B cell (primary cell): ENCODE measurements around the gene CA5A. TPM values are rescaled to one million over a fixed set of nuclear protein-coding genes. Genes with fewer than 3 reads are reported as not detected.
"Not testable (repeated sequence)": the region's sequence is repeated elsewhere in the genome, so short reads cannot be mapped to it uniquely, and the experiment has no call there.

Experiments
- ATAC-seq: fragments of 200-7000 bp; cut with Tn5 transposase; one replicate; pipeline ENCODE4 v1.10.0; 2021; ENCODE audit warnings: low read depth, mild to moderate bottlenecking, moderate number of reproducible peaks, moderate library complexity
- CTCF ChIA-PET: fragments of 350-600 bp; sonication (Branson Sonifier 250); formaldehyde crosslinking; loops from one replicate; lab custom pipeline; 2021; ENCODE audit warnings: antibody characterized with exemption, inconsistent platforms; lab: Charles Lee
- POLR2A ChIA-PET: fragments of 350-600 bp; sonication (Branson Sonifier 250); formaldehyde crosslinking; loops from one replicate; lab custom pipeline; 2021; ENCODE audit warnings: antibody characterized with exemption; lab: Charles Lee
- DNase-seq: peaks from one replicate; pipeline ENCODE4 v3.0.0; 2013
- H2AFZ ChIP-seq: 2 replicates; pipeline ENCODE4 v1.6.1; 2012; ENCODE audit warnings: mild to moderate bottlenecking, low read depth, low read length; ENCODE audit not compliant: insufficient read depth, poor library complexity, severe bottlenecking
- H3K27ac ChIP-seq, 2 donors: 1 replicate in 1 of 2; 2 replicates in 1 of 2; pipeline ENCODE4 v1.5.1; 2012 to 2013; ENCODE audit warnings: low read length in 2 of 2, mild to moderate bottlenecking in 2 of 2, moderate library complexity in 1 of 2
- H3K27me3 ChIP-seq, 4 experiments: fragments of 200-600 bp in 1 of 4; sonication (generic) in 1 of 4; replicated peaks in 1 of 4; 1 replicate in 2 of 4; 2 replicates in 2 of 4; pipeline versions ENCODE4 v1.6.1 to v1.7.0; 2013 to 2016; ENCODE audit warnings: low read length in 3 of 4, mild to moderate bottlenecking in 2 of 4, mixed read lengths in 1 of 4, moderate library complexity in 1 of 4; ENCODE audit not compliant: insufficient read depth in 4 of 4, control insufficient read depth in 3 of 4; ENCODE audit errors: control extremely low read depth in 1 of 4
- H3K36me3 ChIP-seq, 2 experiments: replicated peaks in 1 of 2; 1 replicate in 1 of 2; 2 replicates in 1 of 2; pipeline versions ENCODE4 v1.6.1 to v1.7.1; 2013; ENCODE audit warnings: low read length in 1 of 2; ENCODE audit not compliant: insufficient read depth in 2 of 2, control insufficient read depth in 1 of 2; ENCODE audit errors: control extremely low read depth in 1 of 2, extremely low read depth in 1 of 2
- H3K4me1 ChIP-seq, 2 donors: fragments of 200-600 bp in 1 of 2; sonication (generic) in 1 of 2; 1 replicate in 1 of 2; 2 replicates in 1 of 2; pipeline versions ENCODE4 v1.5.1 to v1.6.1; 2013 to 2017; ENCODE audit warnings: low read length in 2 of 2; ENCODE audit not compliant: control insufficient read depth in 2 of 2, insufficient read depth in 2 of 2
- H3K4me2 ChIP-seq: replicated peaks from 2 replicates; pipeline ENCODE3; 2012; ENCODE audit warnings: mild to moderate bottlenecking, low read depth, low read length; ENCODE audit not compliant: poor library complexity, severe bottlenecking
- H3K4me3 ChIP-seq, 5 experiments: fragments of 200-600 bp in 1 of 5; sonication (generic) in 1 of 5; 1 replicate in 3 of 5; 2 replicates in 2 of 5; pipeline versions ENCODE4 v1.5.1 to v1.7.0; 2011 to 2016; ENCODE audit warnings: low read length in 4 of 5, mild to moderate bottlenecking in 4 of 5, low read depth in 2 of 5, control low read depth in 1 of 5, moderate library complexity in 1 of 5; ENCODE audit not compliant: insufficient read depth in 1 of 5; ENCODE audit errors: control extremely low read depth in 1 of 5, extremely low read depth in 1 of 5
- H3K79me2 ChIP-seq: fragments of 200-600 bp; sonication (generic); one replicate; pipeline ENCODE4 v1.6.0; 2016; ENCODE audit warnings: low read length; ENCODE audit not compliant: control insufficient read depth, insufficient read depth
- H3K9ac ChIP-seq: fragments of 200-600 bp; sonication (generic); 2 replicates; pipeline ENCODE4 v1.6.1; 2017; ENCODE audit warnings: mild to moderate bottlenecking, low read length, moderate library complexity
- H3K9me3 ChIP-seq, 3 donors: one replicate each; pipeline versions ENCODE4 v1.6.1 to v1.7.1; 2013; ENCODE audit warnings: low read length in 2 of 3; ENCODE audit not compliant: control insufficient read depth in 2 of 3, insufficient read depth in 1 of 3; ENCODE audit errors: control extremely low read depth in 1 of 3
- H4K20me1 ChIP-seq: 2 replicates; pipeline ENCODE4 v1.6.0; 2012; ENCODE audit warnings: mild to moderate bottlenecking, low read length; ENCODE audit not compliant: insufficient read depth, control insufficient read depth, poor library complexity, severe bottlenecking
- H3K27ac Mint-ChIP-seq: one replicate; pipeline ENCODE4 v1.8.0; 2021; ENCODE audit warnings: mixed read lengths
- H3K27me3 Mint-ChIP-seq: one replicate; pipeline ENCODE4 v1.8.0; 2021; ENCODE audit warnings: mixed read lengths
- H3K4me1 Mint-ChIP-seq: one replicate; pipeline ENCODE4 v1.8.0; 2021; ENCODE audit warnings: mixed read lengths
- H3K4me3 Mint-ChIP-seq: one replicate; pipeline ENCODE4 v1.8.0; 2021; ENCODE audit warnings: mixed read lengths
- H3K9me3 Mint-ChIP-seq: one replicate; pipeline ENCODE4 v1.8.0; 2022; ENCODE audit warnings: mixed read lengths; ENCODE audit not compliant: insufficient read depth
- EZH2 ChIP-seq: IDR thresholded peaks from 2 replicates; pipeline ENCODE4 v1.6.1; 2012; ENCODE audit warnings: borderline replicate concordance, low read depth, mild to moderate bottlenecking, moderate library complexity, low read length; ENCODE audit not compliant: insufficient read depth, poor library complexity, severe bottlenecking
- WGBS: methylation state at CpG from one replicate; pipeline ENCODE4 v1.1.5; 2013; ENCODE audit warnings: missing lambda C conversion rate; ENCODE audit not compliant: insufficient coverage; 5-methylcytosine and 5-hydroxymethylcytosine counted together
- intact Hi-C: fragments of 100-400 bp; cut with micrococcal nuclease; formaldehyde crosslinking; loops from one replicate; pipeline ENCODE4 v1.10.0; 2022
- polyA plus RNA-seq: library from polyadenylated mRNA; depleted of rRNA; stranded (reverse); fragments of >200 nt; gene quantifications from 2 replicates; pipeline ENCODE4 v1.2.3, GENCODE V29; 2012
- total RNA-seq, 2 donors: library from RNA; stranded (reverse); fragments of 120-200 nt in 1 of 2; gene quantifications; 1 replicate in 1 of 2; 2 replicates in 1 of 2; pipeline versions ENCODE4 v1.2.3 to v1.2.4, GENCODE V29; 2013 to 2022
- TF ChIP-seq, protein P1 (sequence below): fragments of 200-600 bp; IDR thresholded peaks from one replicate; pipeline ENCODE4 v1.8.0; 2022; ENCODE audit warnings: antibody characterized with exemption, mild to moderate bottlenecking

CA5A gene
- total and polyA plus RNA-seq, 2 donors (not counting 1 experiment from before 2014, with no cell fraction given): 0.27 TPM; not detected in 1

- DNase-seq: no peak
- no peak overlapping the region for H2AFZ ChIP-seq
- Mint-ChIP-seq H3K4me3 (peak overlapping the region; percentile 12), H3K9me3 (no peaks in the 10 kb centered on the region), H3K4me1 (peaks cover 31% of the 10 kb centered on the region), H3K27ac (peak overlapping the region; percentile 43), H3K27me3 (no peaks in the 10 kb centered on the region)
- no peak overlapping the region for H3K9ac ChIP-seq
- H3K9me3 ChIP-seq: no peaks in the 10 kb centered on the region
- H3K4me1 ChIP-seq: no peaks in the 10 kb centered on the region
- H4K20me1 ChIP-seq: peaks cover 10% of the 10 kb centered on the region
- WGBS: 98% methylated on average over 26 of the region's 28 CpGs
- H3K36me3 ChIP-seq: peaks cover 2 to 45% of the 10 kb centered on the region in 2 experiments
- no peak for TF ChIP-seq EZH2
- TF ChIP-seq, protein P1, sequence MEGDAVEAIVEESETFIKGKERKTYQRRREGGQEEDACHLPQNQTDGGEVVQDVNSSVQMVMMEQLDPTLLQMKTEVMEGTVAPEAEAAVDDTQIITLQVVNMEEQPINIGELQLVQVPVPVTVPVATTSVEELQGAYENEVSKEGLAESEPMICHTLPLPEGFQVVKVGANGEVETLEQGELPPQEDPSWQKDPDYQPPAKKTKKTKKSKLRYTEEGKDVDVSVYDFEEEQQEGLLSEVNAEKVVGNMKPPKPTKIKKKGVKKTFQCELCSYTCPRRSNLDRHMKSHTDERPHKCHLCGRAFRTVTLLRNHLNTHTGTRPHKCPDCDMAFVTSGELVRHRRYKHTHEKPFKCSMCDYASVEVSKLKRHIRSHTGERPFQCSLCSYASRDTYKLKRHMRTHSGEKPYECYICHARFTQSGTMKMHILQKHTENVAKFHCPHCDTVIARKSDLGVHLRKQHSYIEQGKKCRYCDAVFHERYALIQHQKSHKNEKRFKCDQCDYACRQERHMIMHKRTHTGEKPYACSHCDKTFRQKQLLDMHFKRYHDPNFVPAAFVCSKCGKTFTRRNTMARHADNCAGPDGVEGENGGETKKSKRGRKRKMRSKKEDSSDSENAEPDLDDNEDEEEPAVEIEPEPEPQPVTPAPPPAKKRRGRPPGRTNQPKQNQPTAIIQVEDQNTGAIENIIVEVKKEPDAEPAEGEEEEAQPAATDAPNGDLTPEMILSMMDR: no peak
- H3K4me2 ChIP-seq: no peak overlapping the region
- intact Hi-C loops: no loop called here
- POLR2A ChIA-PET: interaction anchor here (0.5 kb wide), 1 partner anchor 44 kb away, joined by 3 read pairs; no protein-coding TSS in a partner anchor
- CTCF ChIA-PET: interaction anchor here (1.5 to 1.7 kb wide), 2 partner anchors 29 to 453 kb away, joined by 5 to 15 read pairs; no protein-coding TSS in a partner anchor
- H3K4me3 ChIP-seq: no peak overlapping the region
- no peak for ATAC-seq
- no peak overlapping the region for H3K27ac ChIP-seq
- H3K79me2 ChIP-seq: peaks cover 3% of the 10 kb centered on the region
- H3K27me3 ChIP-seq: no peaks in the 10 kb centered on the region
Observed at GRCh38 chr16:87984632-87985267, 48.4 kb upstream of the CA5A start.

GRCh38 chr16:87984180-87984579 is 47.9 kb upstream of the CA5A start:
- Mint-ChIP-seq H3K4me1 (peaks cover 31% of the 10 kb centered on the region), H3K27ac (peak overlapping the region; percentile 54)
- intact Hi-C loops, ATAC-seq, H3K27me3 Mint-ChIP-seq, H3K4me1 ChIP-seq, H3K4me2 ChIP-seq, H3K4me3 Mint-ChIP-seq, H3K4me3 ChIP-seq, H3K79me2 ChIP-seq, H3K9ac ChIP-seq, H3K27ac ChIP-seq, DNase-seq, H2AFZ ChIP-seq, H3K27me3 ChIP-seq, H3K9me3 ChIP-seq, H3K9me3 Mint-ChIP-seq: not testable (repeated sequence)
- 95% methylated on average over 6 of the region's 15 CpGs for WGBS
- CTCF ChIA-PET: interaction anchor here (1.1 to 1.5 kb wide), 2 partner anchors 58 to 454 kb away, joined by 3 to 15 read pairs; no protein-coding TSS in a partner anchor
- peaks cover 2 to 46% of the 10 kb centered on the region in 2 experiments for H3K36me3 ChIP-seq
- POLR2A ChIA-PET: interaction anchor here (0.5 kb wide), 1 partner anchor 45 kb away, joined by 3 read pairs; no protein-coding TSS in a partner anchor
- H4K20me1 ChIP-seq: peaks cover 15% of the 10 kb centered on the region

GRCh38 chr16:87983737-87984097 is 47.4 kb upstream of the CA5A start:
- DNase-seq, POLR2A ChIA-PET, H3K4me3 ChIP-seq, H3K9ac ChIP-seq, H3K4me2 ChIP-seq, H3K27me3 Mint-ChIP-seq, H2AFZ ChIP-seq, H3K9me3 Mint-ChIP-seq, H3K4me1 ChIP-seq, H3K9me3 ChIP-seq, H3K27me3 ChIP-seq, H3K27ac ChIP-seq: not testable (repeated sequence)
- H3K27ac Mint-ChIP-seq: peak overlapping the region; percentile 54
- Histone ChIP-seq H4K20me1 (peaks cover 20% of the 10 kb centered on the region), H3K79me2 (peaks cover 11% of the 10 kb centered on the region), H3K36me3 (peaks cover 2 to 49% of the 10 kb centered on the region in 2 experiments)
- H3K4me3 Mint-ChIP-seq: peak overlapping the region; percentile 33
- CTCF ChIA-PET: interaction anchor here (1.1 to 1.5 kb wide), 2 partner anchors 58 to 454 kb away, joined by 3 to 15 read pairs; no protein-coding TSS in a partner anchor
- intact Hi-C loops: loop anchor here (1.0 kb wide), 1 partner anchor 27 kb away; no protein-coding TSS in a partner anchor
- ATAC-seq: peak; percentile 55
- H3K4me1 Mint-ChIP-seq: peaks cover 31% of the 10 kb centered on the region
- no CpG with 5 or more reads among the region's 7 CpGs for WGBS
